Keratinocyte (primary cell): ENCODE data around the gene UBE2D3. TPM values are rescaled to one million over a fixed set of nuclear protein-coding genes. Genes with fewer than 3 reads are reported as not detected.

Experiments
- DNase-seq: peaks from one replicate; pipeline ENCODE4 v3.0.0-alpha.2; 2011; ENCODE audit warnings: low read depth, missing footprints, low spot score
- FAIRE-seq: peaks from 2 replicates; lab custom pipeline; 2011; peaks lifted over from hg19 to GRCh38; lab: Jason Lieb, UNC
- H2AFZ ChIP-seq: 2 replicates; pipeline ENCODE4 v1.6.0; 2012; ENCODE audit warnings: low read length, control low read depth, inconsistent platforms; ENCODE audit not compliant: control insufficient read depth
- H3K27ac ChIP-seq: 2 replicates; pipeline ENCODE4 v1.5.1; 2011; ENCODE audit warnings: low read length; ENCODE audit not compliant: control insufficient read depth, insufficient read depth
- H3K27me3 ChIP-seq: 3 replicates; pipeline ENCODE4 v1.6.0; 2011; ENCODE audit warnings: low read length; ENCODE audit not compliant: control insufficient read depth, insufficient read depth; ENCODE audit errors: extremely low read depth
- H3K36me3 ChIP-seq, 2 experiments: 2 replicates in 1 of 2; 3 replicates in 1 of 2; pipeline ENCODE4 v1.5.1; 2011; ENCODE audit warnings: low read length in 2 of 2, mild to moderate bottlenecking in 1 of 2; ENCODE audit not compliant: control insufficient read depth in 2 of 2, insufficient read depth in 2 of 2; ENCODE audit errors: extremely low read depth in 1 of 2
- H3K4me1 ChIP-seq: 3 replicates; pipeline ENCODE4 v1.5.1; 2011; ENCODE audit warnings: low read length; ENCODE audit not compliant: control insufficient read depth, insufficient read depth; ENCODE audit errors: extremely low read depth
- H3K4me2 ChIP-seq: 3 replicates; pipeline ENCODE4 v1.6.0; 2011; ENCODE audit warnings: low read depth, low read length; ENCODE audit not compliant: control insufficient read depth, insufficient read depth; ENCODE audit errors: extremely low read depth
- H3K4me3 ChIP-seq, 3 experiments: fragments of 200-600 bp in 1 of 3; sonication (generic) in 1 of 3; 2 replicates in 2 of 3; 3 replicates in 1 of 3; pipeline ENCODE4 v1.5.1; 2011 to 2016; ENCODE audit warnings: low read length in 3 of 3, mild to moderate bottlenecking in 3 of 3, control low read depth in 2 of 3, inconsistent platforms in 1 of 3, low read depth in 1 of 3, mixed read lengths in 1 of 3, mixed run types in 1 of 3, moderate library complexity in 1 of 3; ENCODE audit not compliant: control insufficient read depth in 2 of 3, insufficient read depth in 2 of 3; ENCODE audit errors: extremely low read depth in 1 of 3
- H3K79me2 ChIP-seq: 2 replicates; pipeline ENCODE4 v1.6.0; 2012; ENCODE audit warnings: low read length; ENCODE audit not compliant: control insufficient read depth, insufficient read depth
- H3K9ac ChIP-seq: 3 replicates; pipeline ENCODE4 v1.6.0; 2011; ENCODE audit warnings: low read length; ENCODE audit not compliant: control insufficient read depth, insufficient read depth; ENCODE audit errors: extremely low read depth
- H3K9me1 ChIP-seq: 3 replicates; pipeline ENCODE4 v1.6.0; 2011; ENCODE audit warnings: low read length; ENCODE audit not compliant: control insufficient read depth, insufficient read depth; ENCODE audit errors: extremely low read depth
- H3K9me3 ChIP-seq: 2 replicates; pipeline ENCODE4 v1.5.1; 2012; ENCODE audit warnings: low read depth, low read length; ENCODE audit not compliant: control insufficient read depth
- H4K20me1 ChIP-seq: 3 replicates; pipeline ENCODE4 v1.6.0; 2011; ENCODE audit warnings: low read length; ENCODE audit not compliant: control insufficient read depth, insufficient read depth; ENCODE audit errors: extremely low read depth
- EZH2 ChIP-seq: IDR thresholded peaks from one replicate; pipeline ENCODE4 v1.6.1; 2012; ENCODE audit warnings: inconsistent platforms, mild to moderate bottlenecking, low read length, moderate library complexity
- dilution Hi-C: fragments of 300-500 bp; cut with MboI; formaldehyde crosslinking; loops from one replicate; pipeline ENCODE4 v1.7.0; 2020; ENCODE audit warnings: low sequenced_read_pairs; ENCODE audit not compliant: extremely low pct_ligation_motif_present
- polyA plus RNA-seq, 5 experiments: library from polyadenylated mRNA; depleted of rRNA in 3 of 5; stranded (reverse) in 3 of 5; stranded (forward) in 1 of 5; unstranded in 1 of 5; fragments of >200 nt; gene quantifications; 1 replicate in 1 of 5; 2 replicates in 3 of 5; 3 replicates in 1 of 5; pipeline versions ENCODE4 v1.2.1 to v1.2.3, GENCODE V29; 2011 to 2012; ENCODE audit warnings: missing spikeins in 2 of 5, low read depth in 1 of 5, low replicate concordance in 1 of 5
- TF ChIP-seq, protein P1 (sequence below), 3 experiments: IDR thresholded peaks in 1 of 3; conservative IDR thresholded peaks in 1 of 3; optimal IDR thresholded peaks in 1 of 3; 2 replicates in 2 of 3; 3 replicates in 1 of 3; pipeline versions ENCODE3 to v1.5.1; 2011; ENCODE audit warnings: low read length in 3 of 3, mild to moderate bottlenecking in 3 of 3, moderate library complexity in 2 of 3, control low read depth in 1 of 3, inconsistent platforms in 1 of 3; ENCODE audit not compliant: insufficient read depth in 2 of 3; ENCODE audit errors: extremely low read depth in 1 of 3

Gene UBE2D3
- polyA plus RNA-seq, 1 donor (not counting 4 experiments of a cell fraction or from before 2014, with no cell fraction given) = 567 TPM

DNA sequence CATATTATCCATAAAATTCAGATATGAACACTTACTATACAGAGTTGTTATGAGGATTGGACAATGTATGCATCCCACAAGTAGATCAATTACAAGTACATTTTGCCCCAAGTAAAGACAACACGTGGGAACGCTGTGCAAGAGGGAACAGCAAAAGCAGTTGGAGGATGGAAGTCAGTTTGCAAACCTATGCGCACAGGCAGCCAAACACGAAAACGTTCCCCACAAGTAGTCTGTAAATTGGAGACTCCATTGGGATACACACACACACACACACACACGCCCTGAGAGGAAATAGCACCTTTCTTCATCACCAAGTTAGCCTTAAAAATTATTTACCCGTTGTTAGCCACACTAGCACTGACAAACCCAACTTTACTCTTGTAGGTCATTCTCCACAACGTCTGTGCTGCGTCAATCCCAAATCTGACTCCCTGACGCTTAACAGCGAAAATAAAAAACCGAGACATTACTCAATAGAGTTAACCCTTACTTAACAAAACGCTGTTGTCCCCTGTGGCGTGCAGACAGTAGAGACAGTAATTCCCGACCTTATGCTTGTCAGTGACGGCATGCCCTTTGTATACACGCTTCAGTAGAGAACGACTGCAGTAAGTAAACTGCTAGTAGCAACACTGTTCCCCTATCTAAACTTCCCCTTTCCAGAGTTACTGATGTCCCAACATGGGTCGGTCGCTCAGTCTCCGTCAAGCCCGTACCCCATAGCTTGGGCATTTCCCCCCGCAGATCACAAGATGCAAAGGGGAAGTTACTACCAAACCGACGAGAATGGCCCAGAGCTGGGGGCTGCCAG is 67.3 kb downstream of the UBE2D3 start:
- Histone ChIP-seq H3K4me1 (peaks cover 9% of the 10 kb centered on the region), H3K27ac (peak overlapping the region; percentile 67), H3K9me3 (no peaks in the 10 kb centered on the region), H4K20me1 (no peaks in the 10 kb centered on the region), H3K4me3 (peak overlapping the region; percentile 72 to 91 (median 74)), H2AFZ (peak overlapping the region; percentile 94), H3K79me2 (peaks cover 19% of the 10 kb centered on the region), H3K9ac (peak overlapping the region; percentile 89), H3K4me2 (peak overlapping the region; percentile 100), H3K9me1 (no peaks in the 10 kb centered on the region), H3K36me3 (no peaks in the 10 kb centered on the region), H3K27me3 (no peaks in the 10 kb centered on the region)
- TF ChIP-seq EZH2 = no peak
- TF ChIP-seq, protein P1, sequence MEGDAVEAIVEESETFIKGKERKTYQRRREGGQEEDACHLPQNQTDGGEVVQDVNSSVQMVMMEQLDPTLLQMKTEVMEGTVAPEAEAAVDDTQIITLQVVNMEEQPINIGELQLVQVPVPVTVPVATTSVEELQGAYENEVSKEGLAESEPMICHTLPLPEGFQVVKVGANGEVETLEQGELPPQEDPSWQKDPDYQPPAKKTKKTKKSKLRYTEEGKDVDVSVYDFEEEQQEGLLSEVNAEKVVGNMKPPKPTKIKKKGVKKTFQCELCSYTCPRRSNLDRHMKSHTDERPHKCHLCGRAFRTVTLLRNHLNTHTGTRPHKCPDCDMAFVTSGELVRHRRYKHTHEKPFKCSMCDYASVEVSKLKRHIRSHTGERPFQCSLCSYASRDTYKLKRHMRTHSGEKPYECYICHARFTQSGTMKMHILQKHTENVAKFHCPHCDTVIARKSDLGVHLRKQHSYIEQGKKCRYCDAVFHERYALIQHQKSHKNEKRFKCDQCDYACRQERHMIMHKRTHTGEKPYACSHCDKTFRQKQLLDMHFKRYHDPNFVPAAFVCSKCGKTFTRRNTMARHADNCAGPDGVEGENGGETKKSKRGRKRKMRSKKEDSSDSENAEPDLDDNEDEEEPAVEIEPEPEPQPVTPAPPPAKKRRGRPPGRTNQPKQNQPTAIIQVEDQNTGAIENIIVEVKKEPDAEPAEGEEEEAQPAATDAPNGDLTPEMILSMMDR (optimal IDR thresholded peaks at IDR 0.05 in 1 of 3, IDR thresholded peaks at IDR 0.05 in 1 of 3, conservative IDR thresholded peaks at IDR 0.05 in 1 of 3; ENCODE audit: extremely low read depth in 1 of 3, insufficient read depth in 2 of 3, low read length in 3 of 3) = no peak
- DNase-seq = no peak
- dilution Hi-C loops = no loop called here
- FAIRE-seq = peak; percentile 68

DNA sequence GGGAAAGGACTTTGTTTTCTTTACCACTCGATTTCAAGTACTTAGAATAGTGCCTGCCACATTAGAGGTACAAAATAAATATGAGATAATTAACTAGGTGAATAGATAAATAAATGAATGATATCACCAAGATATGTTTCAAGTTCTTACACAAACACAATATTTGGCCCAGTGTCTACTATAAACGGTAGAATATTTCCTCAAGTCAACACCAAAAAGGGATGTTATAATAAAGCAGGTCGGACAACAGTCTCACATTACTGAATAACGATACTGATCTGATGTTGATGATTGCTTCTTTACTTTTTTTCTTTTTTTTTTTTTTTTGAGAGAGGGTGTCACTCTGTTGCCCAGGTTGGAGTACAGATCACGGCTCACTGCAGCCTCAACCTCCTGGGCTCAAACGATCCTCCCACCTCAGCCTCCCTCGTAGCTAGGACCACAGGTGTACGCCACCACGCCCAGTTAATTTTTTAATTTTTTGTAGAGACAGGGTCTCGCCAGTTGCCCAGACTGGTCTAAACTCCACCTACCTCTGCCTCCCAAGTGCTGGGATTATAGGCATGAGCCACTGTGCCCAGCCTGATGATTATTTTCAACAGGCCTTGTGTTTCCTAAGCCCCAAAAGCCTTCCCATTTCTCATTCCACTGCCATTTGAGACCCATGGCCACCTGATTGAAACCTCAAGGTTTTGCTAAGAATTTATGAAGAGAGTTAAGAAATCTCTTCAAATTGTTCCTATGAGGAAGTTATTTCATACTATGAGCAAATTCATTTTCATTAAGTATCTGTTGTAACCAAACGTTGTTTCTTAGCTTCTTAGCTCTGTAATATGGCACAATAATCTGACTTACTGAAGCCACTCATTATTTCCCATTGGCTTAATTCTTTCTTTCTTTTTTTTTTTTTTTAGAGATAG is 68.8 kb downstream of the UBE2D3 start:
- TF ChIP-seq EZH2 = no peak
- TF ChIP-seq, protein P1 (optimal IDR thresholded peaks at IDR 0.05 in 1 of 3, IDR thresholded peaks at IDR 0.05 in 1 of 3, conservative IDR thresholded peaks at IDR 0.05 in 1 of 3; ENCODE audit: extremely low read depth in 1 of 3, insufficient read depth in 2 of 3, low read length in 3 of 3) = no peak

More for the DNA sequence above, 68.8 kb downstream of the UBE2D3 start:
- Histone ChIP-seq H3K27ac (no peak overlapping the region), H3K4me3 (no peak overlapping the region), H3K9me1 (no peaks in the 10 kb centered on the region), H3K36me3 (no peaks in the 10 kb centered on the region), H3K27me3 (no peaks in the 10 kb centered on the region), H3K4me1 (peaks cover 9% of the 10 kb centered on the region), H3K9ac (no peak overlapping the region), H2AFZ (no peak overlapping the region), H3K4me2 (no peak overlapping the region), H3K79me2 (peaks cover 19% of the 10 kb centered on the region), H3K9me3 (no peaks in the 10 kb centered on the region), H4K20me1 (no peaks in the 10 kb centered on the region)
- dilution Hi-C loops = no loop called here
- FAIRE-seq = no peak
- no peak for DNase-seq
